SK-N-MC (cell line): ENCODE measurements around the gene SELENOH.

Experiments
- EZH2 ChIP-seq: fragments of 200-600 bp; sonication (generic); IDR thresholded peaks from one replicate; pipeline ENCODE4 v1.6.1; 2017; ENCODE audit warnings: antibody characterized with exemption
- FOXP2 ChIP-seq: optimal IDR thresholded peaks from 2 replicates; pipeline ENCODE3; 2011; ENCODE audit warnings: mild to moderate bottlenecking, moderate library complexity; ENCODE audit not compliant: insufficient read depth; ENCODE audit errors: extremely low read length, control extremely low read depth
- POLR2AphosphoS5 ChIP-seq: IDR thresholded peaks from 2 replicates; pipeline ENCODE4 v1.6.1; 2012; ENCODE audit warnings: mild to moderate bottlenecking, low read depth, low read length, borderline replicate concordance

DNA sequence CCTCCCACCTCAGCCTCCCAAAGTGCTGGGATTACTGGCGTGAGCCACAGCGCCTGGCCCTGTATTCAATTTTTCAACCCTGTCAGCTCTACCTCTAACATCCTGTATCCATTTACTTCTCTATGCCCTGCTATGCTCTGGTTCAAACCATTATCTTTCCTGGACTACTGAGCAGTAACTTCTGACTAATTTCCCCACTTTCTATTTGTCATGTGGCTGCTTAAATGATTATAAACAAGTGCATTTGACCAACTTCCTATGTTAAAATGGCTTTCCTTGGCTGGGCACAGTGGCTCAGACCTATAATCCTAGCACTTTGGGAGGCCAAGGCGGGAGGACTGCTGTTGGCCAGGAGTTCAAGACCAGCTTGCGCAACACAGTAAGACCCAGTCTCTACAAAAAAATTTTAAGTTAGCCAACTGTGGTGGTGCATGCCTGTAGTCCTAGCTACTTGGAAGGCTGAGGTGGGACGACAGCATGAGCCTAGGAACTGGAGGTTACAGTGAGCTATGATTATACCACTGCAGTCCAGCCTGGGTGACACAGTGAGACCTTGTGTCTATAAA, 31.4 kb upstream of the SELENOH start:
- no peak for TF ChIP-seq FOXP2
- no peak for TF ChIP-seq EZH2
- TF ChIP-seq POLR2AphosphoS5: no peak
